Stimulated activated naive CD4-positive, alpha-beta T cell (primary cell): ENCODE results near the gene QPCTL.
A peak's percentile ranks its signal among the peaks of the same experiment; 100 is the strongest.

Experiments used
- DNase-seq, 6 experiments: peaks; one replicate each; lab custom pipeline; 2025; lab: John Stamatoyannopoulos, UW

The QPCTL gene

GRCh38 chr19:45692187-45693105 lies at the start of gene QPCTL:
Gene QPCTL (plus strand): TSS chr19:45692666. CDS start chr19:45692704, 38 bp downstream.
- DNase-seq, result peak; percentile 98 to 100 (median 100)

GRCh38 chr19:45643024-45643926 lies 49.2 kb upstream of the QPCTL start:
- peak; percentile 71 to 95 (median 81) for DNase-seq

- DNase-seq, result no peak
Measured at GRCh38 chr19:45643927-45644771, 48.3 kb upstream of the QPCTL start.

GRCh38 chr19:45645068-45645630 lies 47.3 kb upstream of the QPCTL start:
- peak in 1 of 6 experiments; percentile 66 for DNase-seq

- DNase-seq, result peak; percentile 59 to 81 (median 72)
Measured at GRCh38 chr19:45645631-45646344, 46.7 kb upstream of the QPCTL start.

- DNase-seq, result no peak
Measured at GRCh38 chr19:45646345-45646698, 46.1 kb upstream of the QPCTL start.

- DNase-seq, result no peak
Measured at GRCh38 chr19:45650722-45651121, 41.7 kb upstream of the QPCTL start.

GRCh38 chr19:45653634-45654033 lies 38.8 kb upstream of the QPCTL start:
- no peak for DNase-seq

- no peak for DNase-seq
Measured at GRCh38 chr19:45655073-45655472, 37.4 kb upstream of the QPCTL start.

GRCh38 chr19:45657520-45658167 lies 34.8 kb upstream of the QPCTL start:
- DNase-seq, result no peak

- DNase-seq, result no peak
Measured at GRCh38 chr19:45659096-45659729, 33.3 kb upstream of the QPCTL start.

GRCh38 chr19:45660636-45661035 lies 31.8 kb upstream of the QPCTL start:
- DNase-seq, result no peak

GRCh38 chr19:45663800-45664199 lies 28.7 kb upstream of the QPCTL start:
- no peak for DNase-seq

GRCh38 chr19:45664575-45664974 lies 27.9 kb upstream of the QPCTL start:
- no peak for DNase-seq

- DNase-seq, result peak in 5 of 6 experiments; percentile 7 to 49 (median 20)
Measured at GRCh38 chr19:45667620-45668341, 24.7 kb upstream of the QPCTL start, which contains the start of gene GIPR. Gene GIPR (plus strand): TSS chr19:45668221. CDS start chr19:45669521, 1,300 bp downstream.

GRCh38 chr19:45668342-45668871 lies 24.1 kb upstream of the QPCTL start:
- DNase-seq, result peak in 4 of 6 experiments; percentile 6 to 45 (median 26)

GRCh38 chr19:45670670-45671453 lies 21.6 kb upstream of the QPCTL start:
- peak in 3 of 6 experiments; percentile 30 to 37 (median 33) for DNase-seq

GRCh38 chr19:45674946-45675345 lies 17.5 kb upstream of the QPCTL start:
- DNase-seq, result no peak
